Eye (tissue), 1 donor: Measurements from ENCODE around the gene THRB.
A peak's percentile ranks its signal among the peaks of the same experiment; 100 is the strongest.

Experiments used
- DNase-seq: peaks from one replicate; pipeline ENCODE4 v3.0.0-alpha.2; 2015

The THRB gene

DNA sequence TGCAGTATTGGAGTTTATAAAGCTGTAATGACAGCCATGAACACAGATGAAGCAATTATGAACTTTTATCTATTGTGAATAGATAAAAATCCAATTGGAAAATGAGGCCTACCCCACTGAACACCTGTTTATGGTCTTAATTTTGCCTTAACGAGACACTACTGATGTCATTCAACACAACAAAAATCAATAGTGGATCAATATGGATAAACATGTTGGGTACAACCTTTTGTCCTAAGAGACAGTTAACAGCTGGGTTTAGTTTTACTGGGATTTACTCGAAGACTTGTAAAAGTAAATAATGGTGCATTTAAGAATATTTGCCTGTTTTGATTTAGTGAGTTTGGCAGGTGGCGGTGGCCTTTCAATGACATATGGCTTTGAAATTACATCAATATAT lies 331.7 kb downstream of the THRB start:
- DNase-seq: peak; percentile 54

DNA sequence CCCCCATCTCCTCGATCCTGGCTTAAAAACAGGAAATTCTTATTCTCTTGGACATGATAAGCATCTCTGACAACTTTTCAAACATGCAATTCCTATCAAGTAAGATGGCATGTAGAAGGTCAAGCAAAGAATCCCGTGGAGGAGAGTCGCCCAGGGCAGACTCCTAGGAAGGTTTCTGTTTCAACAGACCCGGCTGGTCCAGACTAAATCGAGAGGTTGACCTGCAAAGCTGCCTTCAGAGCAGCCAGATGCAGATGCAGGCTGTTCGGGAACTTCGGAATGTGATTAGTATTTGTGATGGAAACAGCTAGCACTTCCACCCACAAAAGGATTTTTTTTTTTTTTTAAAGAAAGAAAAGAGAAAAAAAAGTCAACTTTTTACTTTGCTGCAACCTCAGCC lies 332.8 kb downstream of the THRB start:
- peak; percentile 17 for DNase-seq

DNA sequence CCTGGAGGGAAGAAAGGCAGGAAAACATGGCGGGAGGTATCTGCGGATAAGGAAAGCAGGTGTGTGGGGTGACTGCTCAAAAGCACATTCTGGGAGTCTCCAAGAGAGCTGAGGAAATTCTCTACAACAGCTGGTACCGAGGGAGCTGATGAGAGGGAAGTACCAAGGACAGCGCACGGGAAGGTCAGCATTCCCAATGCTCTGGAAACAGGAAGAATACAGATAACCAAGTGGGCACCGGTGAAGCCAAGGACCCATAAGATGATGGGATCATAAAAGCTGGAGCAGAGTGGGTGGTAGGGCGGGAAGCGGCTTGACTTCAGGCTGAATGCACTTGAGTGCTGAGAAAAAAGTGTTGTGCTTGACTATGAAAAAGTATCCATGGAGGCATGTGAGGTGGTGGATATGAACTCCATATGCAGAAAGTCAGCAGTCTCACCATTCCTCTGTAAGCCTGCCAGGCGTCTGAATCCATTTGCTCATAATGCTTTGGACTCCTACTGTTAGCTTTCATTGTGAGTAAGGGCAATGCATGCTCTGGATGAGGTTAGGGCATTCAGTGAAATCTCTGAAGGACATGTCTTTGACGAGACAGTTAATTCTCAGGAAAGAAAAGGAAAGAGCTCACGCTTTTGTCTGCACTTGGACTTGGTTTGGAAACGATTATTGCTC lies 334.1 kb downstream of the THRB start:
- DNase-seq: peak; percentile 56

DNA sequence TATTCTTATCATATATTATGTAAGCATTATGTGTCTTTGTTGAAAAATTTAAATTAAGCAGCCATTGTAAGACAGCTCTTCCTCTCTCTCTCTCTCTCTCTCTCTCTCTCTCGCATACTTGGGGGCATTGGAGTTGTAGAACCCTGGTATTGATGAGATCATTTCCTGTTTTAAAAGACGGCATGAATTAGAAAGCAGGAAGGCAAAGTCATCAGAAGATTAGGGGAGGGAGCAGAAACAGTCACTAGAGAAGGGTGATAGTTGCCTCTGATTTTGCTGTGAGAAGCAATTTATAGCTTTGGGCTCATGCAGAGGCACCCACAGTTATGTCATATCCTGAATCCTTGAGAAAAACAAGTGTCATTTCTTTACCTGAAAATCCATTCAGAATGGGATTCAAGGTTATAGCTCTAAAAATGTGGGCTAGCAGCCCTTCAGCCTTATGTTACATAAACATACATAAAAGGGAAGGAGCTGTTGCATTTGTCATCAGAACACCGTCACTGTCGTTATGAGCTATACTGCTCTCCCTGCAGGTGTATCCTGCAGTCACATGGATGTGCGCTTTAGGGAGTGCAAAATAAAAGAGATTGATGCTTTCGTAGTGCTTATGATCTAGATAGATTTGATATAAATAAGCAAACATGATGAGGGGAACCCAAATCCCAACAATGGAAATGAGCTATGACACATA lies 335.7 kb downstream of the THRB start:
- DNase-seq: no peak

DNA sequence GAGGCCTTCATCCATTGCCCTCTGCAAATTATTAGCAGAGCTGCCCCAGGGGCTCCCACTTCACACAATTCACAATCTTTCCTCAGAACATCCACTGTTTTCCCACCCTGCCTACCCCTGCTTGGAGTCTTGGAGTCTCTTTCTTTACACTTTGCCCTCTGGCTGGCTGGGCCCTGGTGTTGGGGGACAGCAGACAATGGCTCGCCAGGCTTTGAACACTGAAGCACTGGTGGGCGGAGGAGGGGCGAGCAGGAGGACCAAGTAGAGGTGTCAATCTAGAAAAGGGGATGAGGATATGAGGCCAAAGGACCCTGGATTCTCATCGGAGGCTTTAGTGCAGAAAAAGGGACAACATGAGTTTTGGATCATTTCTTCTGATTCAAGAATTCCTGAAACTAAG lies 337.5 kb downstream of the THRB start:
- no peak for DNase-seq

DNA sequence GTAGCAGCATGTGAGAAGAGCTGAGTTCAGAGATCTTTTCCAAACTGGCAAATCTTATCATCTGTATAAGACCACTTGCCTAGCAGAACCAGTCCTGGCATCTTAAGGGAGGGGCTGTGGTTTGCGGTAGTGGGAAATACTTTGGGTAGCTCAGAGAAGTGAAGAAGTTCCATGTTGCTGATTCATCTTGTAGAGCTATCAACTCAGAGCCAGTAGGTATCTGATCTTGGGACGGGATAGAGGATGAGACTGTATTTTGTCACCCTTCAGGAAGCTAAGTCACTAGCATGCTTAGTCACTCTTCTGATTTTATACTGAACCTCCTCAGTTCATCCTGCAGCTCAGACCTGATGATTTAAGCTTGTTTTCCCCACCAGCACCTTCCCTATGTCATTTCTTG lies 338.2 kb downstream of the THRB start:
- no peak for DNase-seq

DNA sequence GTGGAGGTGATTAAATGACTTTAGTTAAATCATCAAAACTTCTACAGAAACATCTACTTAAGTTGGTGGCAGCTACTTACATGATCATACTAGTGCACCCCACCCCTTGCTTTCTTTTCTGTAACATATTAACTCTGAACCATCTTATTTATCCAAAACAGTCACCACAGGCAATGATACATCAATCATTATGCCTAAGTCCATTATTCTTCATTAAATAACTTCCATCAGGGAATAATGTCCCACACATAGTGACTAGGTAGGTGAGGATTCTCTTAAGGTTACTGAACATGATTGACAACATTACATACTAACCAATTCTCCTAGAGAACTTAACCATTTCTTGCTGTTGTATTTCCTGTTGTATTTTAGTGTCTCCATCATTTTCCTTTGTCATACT lies 339.4 kb downstream of the THRB start:
- no peak for DNase-seq

DNA sequence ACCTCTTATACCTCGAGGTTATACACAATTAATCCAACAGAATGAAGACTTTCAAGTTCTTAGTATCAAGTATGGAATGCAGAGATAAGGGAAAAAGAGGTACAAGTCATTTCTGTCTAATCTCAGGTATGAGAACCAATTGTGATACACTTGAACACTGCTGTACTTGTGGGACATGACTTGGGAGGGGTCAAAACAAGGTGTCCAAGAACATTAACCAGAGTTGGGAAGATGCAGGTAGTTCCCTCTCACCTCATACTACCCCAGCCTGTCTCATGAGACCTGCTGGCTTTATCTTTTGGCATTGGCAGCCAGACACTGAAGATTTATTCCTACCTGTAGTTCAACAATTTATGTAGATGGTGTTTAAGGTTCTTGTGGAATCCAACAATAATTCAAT lies 339.9 kb downstream of the THRB start:
- no peak for DNase-seq

DNA sequence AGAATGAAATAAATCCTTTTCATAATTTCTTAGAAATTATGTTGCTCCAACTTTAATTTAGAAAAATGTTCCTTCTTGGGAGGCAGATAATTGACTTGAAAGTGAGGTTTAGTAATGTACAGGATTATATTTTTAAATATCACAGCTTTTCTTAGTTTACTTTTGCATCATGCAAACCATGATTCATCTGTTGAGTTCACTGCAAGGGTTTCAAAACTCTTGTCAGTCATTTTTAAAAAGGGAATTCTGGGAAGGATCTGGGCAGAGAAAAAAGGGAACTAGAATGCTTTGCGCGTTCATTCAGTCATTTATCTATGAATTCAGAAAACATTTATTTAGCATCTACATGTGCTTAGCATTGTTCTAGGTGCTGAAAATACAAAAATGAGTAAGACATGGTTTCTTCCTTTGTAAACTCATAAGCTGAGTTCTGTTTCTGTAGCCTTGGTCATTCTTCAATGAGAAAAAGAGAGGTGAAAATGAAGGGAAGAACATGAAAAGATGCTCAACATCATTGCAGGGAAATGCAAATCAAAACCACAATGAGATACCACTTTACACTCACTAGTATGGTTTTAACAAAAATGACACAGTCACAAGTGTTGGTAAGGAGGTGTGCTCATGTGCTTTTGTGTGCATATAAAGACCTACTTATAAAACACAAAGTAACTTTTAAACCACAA lies 340.5 kb downstream of the THRB start:
- DNase-seq: no peak

DNA sequence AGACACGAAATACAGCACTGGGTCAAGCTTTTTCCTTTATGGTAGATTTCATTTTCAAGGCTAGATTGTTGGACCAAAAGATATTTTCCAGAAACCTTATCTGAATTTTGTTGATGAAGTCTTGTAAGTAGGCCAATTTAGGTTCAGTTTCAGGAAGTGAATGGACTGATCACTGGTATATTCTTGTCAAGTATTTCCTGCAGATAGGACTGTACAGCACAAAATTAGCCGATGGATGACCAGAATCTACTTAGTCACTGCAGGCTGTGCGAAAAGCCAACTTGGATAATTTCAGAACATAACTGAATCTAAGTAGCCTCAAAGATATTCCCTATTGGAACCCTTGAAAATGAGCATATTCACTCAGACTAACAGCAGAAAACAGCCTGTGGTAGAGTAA lies 343.1 kb downstream of the THRB start:
- no peak for DNase-seq

DNA sequence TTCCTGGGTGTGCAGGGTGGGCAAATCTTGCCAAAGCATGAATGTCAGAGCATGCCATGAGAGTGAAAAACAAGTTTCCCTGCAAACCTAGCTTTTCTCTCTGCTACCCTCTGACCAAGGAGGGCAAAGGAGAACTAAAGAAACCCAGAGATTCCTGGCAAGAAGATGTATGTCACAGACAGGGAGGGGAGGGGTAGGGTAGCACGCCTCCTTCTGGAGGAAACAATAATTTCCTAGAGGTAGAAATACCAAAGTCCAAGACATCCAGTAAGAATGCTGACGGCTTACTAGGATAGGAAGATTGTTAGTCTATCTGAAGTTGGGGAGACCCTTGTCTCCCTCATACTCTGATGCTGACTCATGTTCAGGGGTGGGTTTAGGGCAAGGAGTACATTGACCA lies 345.6 kb downstream of the THRB start:
- DNase-seq: no peak

DNA sequence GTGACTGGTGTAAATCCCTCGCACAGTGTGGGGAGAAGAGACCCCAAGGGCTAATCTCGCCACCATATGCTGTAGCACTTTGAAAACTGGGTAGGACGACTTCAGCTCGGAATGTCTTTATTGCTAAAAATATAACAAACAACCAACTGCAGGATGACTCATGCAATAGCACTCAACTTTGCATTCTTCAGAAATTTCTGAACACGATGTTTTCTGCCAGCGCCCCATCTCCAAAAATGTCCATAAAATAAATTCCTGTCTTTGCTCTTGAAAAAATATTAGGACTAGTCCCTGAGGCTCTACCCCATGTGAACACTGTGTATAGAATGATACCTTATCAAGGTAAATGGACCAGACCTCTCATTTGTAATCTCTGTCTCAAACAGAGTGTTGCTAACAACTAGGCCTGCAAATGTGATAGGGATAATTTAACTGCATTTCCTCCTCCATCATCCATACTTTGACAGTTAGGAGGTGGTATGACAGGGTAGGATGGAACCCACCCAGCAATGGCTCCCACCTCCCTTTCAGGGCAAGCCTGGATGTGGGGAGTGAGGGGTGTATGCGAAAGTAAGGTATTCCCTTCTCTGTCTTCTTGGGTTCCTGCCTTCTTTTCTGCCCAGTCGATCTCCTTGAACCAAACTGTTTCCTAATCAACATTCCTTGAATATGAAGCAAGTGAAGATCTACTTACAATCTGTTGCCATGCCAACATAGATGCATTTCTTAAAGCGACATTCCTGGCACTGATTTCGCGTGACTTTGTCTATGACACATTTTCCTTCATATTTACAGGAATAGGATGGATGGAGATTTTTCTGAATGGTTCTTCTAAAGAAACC lies 348.4 kb downstream of the THRB start:
- peak; percentile 13 for DNase-seq

DNA sequence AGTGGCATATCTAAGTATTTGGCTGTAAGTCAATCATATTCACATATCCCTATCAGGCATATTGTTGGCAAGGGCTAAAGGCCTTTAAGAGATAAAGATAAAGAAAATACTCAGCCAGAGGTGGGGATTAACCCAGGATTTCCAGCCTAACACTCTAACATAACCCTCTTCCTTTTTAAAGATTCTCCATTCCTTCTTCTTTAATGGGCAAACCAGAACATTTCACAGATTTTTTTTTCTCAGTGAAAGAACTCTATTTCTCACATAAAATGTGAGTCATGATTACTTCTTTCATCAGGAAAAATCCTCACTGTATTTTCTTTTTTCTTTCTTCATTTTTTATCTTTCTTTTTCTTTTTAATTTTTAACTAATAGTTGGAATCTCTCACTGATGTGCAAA lies 349.2 kb downstream of the THRB start:
- DNase-seq: no peak

DNA sequence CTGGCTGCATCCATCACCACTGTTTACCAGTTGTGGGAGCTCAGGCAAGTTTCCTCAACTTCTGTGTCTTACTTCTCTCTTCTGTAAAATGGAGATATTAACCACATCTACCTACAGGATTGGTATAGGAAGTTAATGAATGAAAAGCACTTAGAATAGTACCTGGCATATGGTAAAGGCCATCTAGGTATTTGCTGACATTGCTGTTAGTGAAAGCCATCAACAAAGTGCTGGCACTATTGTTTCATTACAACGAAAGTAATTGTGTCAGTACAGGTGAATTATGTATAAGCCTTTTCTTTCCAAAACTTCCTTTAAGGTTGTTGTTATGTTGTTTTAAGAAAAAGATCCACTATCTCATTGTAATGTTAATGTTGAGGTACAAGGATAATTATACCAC lies 352.5 kb downstream of the THRB start:
- DNase-seq: no peak

DNA sequence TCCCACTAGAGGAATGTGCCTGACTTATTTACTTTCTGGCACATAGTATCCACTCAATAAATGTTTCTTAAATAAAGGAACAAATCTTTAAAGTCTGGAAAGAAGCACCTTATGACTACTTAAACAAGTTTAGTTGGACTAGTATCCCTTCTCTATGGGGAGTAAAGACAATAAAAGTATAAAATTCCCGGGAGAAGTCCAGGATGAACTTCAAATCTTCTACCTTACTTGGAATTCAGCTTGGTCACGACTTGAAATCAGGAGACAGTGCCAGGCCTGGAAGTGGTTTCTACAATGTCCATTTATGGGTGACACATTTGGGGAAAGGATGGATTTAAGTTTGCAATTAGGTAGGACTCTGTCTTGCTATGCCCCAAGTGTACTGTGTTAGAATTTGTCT lies 353.1 kb downstream of the THRB start:
- DNase-seq: no peak

DNA sequence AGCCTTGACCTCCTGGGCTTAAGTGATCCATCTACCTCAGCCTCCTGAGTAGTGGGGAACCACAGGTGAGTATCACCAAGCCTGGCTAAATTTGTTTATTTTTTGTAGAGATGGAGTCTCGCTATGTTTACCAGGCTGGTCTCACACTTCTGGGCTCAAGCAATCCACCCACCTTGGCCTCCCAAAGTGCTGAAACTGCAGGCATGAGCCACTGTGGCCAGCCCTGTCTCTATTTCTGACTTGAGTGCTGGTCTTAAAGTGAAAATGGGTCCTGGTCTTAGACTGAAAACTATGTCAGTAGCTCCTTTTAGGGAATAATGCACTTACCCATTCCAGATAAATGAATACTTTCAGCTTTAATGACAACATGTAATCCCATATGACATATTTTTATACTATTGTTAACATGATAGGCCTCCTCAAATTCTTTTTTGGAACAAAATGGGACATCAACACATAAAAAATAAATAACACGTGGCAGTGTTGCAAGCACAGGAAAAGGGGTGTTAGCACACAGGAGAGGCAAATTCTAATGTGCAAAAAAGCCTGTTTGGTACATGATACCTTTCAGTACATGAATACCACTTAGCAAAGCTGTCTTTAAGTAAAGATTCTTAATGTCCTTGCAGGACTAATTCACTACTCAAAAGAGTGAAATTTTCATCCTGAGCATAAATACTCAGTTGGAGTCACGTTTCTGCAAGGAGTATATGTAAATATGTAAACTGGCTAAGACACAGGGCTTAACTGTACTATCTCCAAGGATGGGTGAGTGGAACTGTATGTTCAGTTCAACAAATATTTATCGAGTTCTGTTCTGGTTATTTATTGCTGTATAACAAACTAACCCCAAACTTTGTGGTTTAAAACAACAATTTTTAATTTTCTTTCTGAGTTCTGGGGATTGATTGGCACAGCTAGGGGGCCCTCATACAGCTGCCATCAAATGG lies 354.9 kb downstream of the THRB start:
- DNase-seq: no peak

DNA sequence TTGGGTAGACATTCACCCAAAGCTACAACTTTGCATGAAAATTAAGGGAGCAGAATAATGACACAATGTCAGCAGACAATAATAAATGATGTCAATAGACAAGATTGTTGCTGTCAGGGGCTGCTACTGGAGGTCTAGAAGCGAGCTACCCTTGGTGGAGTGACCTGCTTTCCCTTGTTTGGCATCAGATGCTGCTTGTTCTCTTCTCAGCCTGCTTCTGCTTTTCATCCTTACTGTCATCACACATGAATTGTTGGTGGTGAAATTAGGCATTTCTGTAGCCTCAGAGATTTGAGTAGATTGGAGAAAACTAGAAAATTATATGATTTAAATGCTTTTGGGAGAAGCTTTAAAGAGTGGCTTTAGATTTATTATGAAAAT lies 355.8 kb downstream of the THRB start:
- DNase-seq: no peak

DNA sequence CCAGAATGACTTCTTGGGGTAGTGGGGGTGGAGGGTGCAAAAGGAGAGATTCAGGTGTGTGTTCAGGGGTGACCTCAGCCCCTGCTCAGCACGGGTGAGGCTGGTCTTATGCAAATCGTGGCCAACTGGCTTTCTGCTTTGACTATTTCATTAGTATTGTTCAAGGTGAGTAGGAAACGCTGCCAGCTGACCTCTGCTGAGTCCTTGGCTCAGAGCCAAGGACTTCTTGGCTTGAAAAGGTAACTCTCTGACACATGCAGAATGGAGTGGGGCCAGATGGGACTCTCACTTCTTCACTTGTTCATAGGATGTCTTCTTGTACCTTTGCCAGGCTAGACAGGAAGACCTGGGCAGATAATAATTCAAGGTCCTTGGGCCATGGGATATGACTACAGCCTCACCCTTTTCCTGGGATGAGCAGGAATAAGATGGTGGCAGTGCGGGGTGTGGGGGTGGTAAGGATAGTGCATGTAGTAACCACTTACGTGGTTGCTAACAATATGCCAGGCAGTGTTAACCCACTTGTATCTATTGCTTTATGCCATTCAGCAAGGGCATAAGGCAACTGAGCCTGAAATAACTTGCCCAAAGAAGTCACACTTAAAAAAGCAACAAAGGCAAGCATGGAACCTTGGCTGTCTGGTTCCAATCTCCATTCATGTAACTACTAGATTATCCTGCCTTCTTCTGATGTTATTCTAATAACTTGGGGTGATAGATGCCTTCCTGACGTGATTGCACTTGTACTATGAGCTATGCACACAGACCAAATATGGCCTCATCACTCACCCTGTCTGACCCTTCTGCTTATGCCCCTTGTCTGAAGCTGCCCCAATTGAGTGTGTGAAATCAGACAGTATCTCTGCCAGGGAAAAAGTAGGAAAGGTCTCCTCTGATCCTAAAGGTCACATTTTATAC lies 356.4 kb downstream of the THRB start:
- DNase-seq: no peak

DNA sequence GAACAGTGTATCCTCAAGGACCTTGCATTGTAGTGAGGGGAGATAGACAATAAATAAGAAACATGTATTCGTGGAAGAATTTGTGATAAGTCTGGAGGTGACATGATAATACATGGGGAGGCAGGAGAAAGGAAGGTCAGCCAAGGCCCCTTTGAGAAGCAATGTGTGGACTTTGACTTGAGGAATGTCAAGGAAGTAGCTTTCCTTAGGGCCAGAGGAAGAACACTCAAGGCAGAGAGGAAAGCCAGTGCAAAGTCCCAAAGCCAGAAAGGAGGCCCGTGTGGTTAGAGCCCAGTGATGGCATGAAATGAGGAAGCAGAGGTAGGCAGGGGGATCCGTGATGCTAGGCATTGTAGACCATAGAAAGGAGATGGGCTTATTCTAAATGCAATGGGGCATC lies 357.3 kb downstream of the THRB start:
- DNase-seq: no peak

DNA sequence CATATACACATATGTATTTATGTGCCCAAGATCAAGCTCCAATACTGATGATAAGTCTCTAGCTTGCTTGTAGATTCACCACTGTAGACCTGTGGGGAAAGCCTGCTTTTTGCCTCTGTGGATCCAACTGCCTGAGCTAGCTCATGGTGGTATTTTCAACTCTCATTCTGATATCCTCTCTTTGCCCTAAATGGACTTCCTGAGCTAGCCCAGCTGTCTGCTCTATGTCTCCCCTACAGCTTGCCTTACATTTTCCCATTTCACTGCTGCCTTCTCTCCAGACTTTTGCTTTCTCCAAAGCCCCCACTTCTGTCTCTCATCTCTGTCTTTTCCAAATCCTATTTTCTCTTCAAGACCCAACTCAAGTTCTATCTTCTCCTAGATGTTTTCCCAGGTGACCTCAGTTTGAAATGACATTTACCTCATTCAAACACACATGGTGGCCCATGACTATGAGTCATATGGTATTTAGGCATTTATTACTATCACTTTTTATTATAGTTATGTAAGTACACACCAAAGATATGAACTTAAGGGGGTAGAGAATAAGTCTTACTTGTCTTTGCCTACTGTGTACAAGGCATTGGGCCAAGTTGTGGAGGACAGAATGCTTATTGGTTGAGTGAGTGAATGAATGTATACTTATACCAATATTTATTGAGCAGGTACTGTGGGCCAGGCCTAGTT lies 357.9 kb downstream of the THRB start:
- DNase-seq: no peak

DNA sequence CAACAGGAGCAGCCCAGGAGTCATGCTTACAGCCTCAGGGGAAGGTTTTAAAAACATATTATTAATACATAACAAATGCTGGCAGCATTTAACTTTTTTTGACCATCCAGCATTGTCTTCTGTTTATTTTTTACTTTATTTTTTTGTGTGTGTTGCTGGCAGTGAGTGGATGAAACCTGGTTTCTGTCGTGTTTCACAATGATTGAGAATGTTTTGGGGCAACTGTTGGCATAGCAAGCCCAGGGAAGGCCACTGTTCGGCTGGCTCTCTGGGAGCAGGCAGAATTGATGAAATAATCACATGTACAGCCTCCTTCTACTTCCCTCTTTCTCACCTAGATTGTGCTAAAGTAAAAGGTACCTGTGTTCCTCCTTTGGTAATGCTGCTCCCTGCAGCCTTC lies 359.4 kb downstream of the THRB start:
- no peak for DNase-seq
